Fibroblast of villous mesenchyme (primary cell): ENCODE data around the gene MRPS10. TPM values are rescaled to one million over a fixed set of nuclear protein-coding genes. Genes with fewer than 3 reads are reported as not detected.

Experiments
- DNase-seq: peaks from one replicate; pipeline ENCODE4 v3.0.0-alpha.2; 2010; ENCODE audit warnings: low read depth
- H3K4me3 ChIP-seq: 2 replicates; pipeline ENCODE4 v1.5.1; 2011; ENCODE audit warnings: low read depth, mild to moderate bottlenecking, low read length
- total RNA-seq: library from RNA; depleted of rRNA; stranded (reverse); fragments of >200 nt; gene quantifications from 2 replicates; pipeline ENCODE4 v1.2.3, GENCODE V29; 2012
- TF ChIP-seq, protein P1 (sequence below): IDR thresholded peaks from 2 replicates; pipeline ENCODE4 v1.5.1; 2012; ENCODE audit warnings: low read depth, mild to moderate bottlenecking, low read length; ENCODE audit not compliant: insufficient read depth

MRPS10 gene
- total RNA-seq, 1 donor, result 66.5 TPM

DNA sequence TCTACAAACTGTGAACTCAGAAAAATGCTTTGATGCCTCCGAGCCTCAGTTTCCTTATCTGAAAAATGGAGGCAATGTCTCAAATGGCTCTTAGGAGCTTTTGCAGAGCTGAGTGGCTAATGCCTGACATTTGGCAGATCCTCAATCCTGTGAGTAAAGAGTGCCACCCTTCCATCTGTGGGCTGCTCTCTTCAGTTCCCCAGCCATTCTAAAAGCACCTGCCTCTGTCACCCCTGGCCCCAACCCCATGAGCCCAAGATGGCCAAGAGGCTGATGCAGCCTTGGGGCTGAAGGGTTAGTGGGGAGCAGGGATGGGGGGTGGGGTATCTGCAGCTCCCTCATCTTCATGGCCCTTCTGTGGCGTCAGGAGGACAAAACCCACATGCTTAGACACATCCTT is 59.0 kb downstream of the MRPS10 start:
- TF ChIP-seq, protein P1, sequence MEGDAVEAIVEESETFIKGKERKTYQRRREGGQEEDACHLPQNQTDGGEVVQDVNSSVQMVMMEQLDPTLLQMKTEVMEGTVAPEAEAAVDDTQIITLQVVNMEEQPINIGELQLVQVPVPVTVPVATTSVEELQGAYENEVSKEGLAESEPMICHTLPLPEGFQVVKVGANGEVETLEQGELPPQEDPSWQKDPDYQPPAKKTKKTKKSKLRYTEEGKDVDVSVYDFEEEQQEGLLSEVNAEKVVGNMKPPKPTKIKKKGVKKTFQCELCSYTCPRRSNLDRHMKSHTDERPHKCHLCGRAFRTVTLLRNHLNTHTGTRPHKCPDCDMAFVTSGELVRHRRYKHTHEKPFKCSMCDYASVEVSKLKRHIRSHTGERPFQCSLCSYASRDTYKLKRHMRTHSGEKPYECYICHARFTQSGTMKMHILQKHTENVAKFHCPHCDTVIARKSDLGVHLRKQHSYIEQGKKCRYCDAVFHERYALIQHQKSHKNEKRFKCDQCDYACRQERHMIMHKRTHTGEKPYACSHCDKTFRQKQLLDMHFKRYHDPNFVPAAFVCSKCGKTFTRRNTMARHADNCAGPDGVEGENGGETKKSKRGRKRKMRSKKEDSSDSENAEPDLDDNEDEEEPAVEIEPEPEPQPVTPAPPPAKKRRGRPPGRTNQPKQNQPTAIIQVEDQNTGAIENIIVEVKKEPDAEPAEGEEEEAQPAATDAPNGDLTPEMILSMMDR, result no peak
- no peak for DNase-seq
- no peak overlapping the region for H3K4me3 ChIP-seq

GRCh38 chr6:42158011-42158410 is 59.6 kb downstream of the MRPS10 start:
- TF ChIP-seq, protein P1, result no peak

More at GRCh38 chr6:42158011-42158410, 59.6 kb downstream of the MRPS10 start:
- no peak overlapping the region for H3K4me3 ChIP-seq
- DNase-seq, result peak; percentile 55

Other genes with a start within 250 kb of the MRPS10 start
- gene TAF8, start 167.3 kb downstream of the MRPS10 start, total RNA-seq, result 16.0 and 20.0 TPM in 2 replicates
- 2.6 and 4.3 TPM in 2 replicates for gene C6orf132, start 75.2 kb downstream of the MRPS10 start, total RNA-seq
- gene GUCA1A, start 44.5 kb downstream of the MRPS10 start, total RNA-seq, result 0.32 TPM in 1 of 2 replicates, not detected in the other
- not detected in 2 replicates for gene GUCA1B, start 22.9 kb downstream of the MRPS10 start, total RNA-seq
- gene TRERF1, start 234.1 kb upstream of the MRPS10 start, total RNA-seq, result 6.4 and 6.5 TPM in 2 replicates